ENCODE results near the gene PERCC1.

Gene PERCC1

GRCh38 chr16:1444730-1445517 lies 14.0 kb downstream of the PERCC1 start:
- no peaks in the 10 kb centered on the region for H3K27me3 Mint-ChIP-seq
- H3K4me1 Mint-ChIP-seq = peaks cover 2% of the 10 kb centered on the region
- peak; percentile 81 for ATAC-seq (ENCODE audit: low read depth)
- H3K27ac Mint-ChIP-seq = peak overlapping the region; percentile 97
- DNase-seq (ENCODE audit: low spot score in 2 of 2) = peak; percentile 64 to 76
- no peaks in the 10 kb centered on the region for H3K9me3 Mint-ChIP-seq
- H3K4me3 Mint-ChIP-seq = peak overlapping the region; percentile 80
- H3K36me3 Mint-ChIP-seq = peaks cover 4% of the 10 kb centered on the region

- H3K4me1 Mint-ChIP-seq = peaks cover 2% of the 10 kb centered on the region
- H3K36me3 Mint-ChIP-seq = peaks cover 2% of the 10 kb centered on the region
- peak overlapping the region; percentile 97 for H3K27ac Mint-ChIP-seq
- DNase-seq (ENCODE audit: low spot score in 2 of 2) (peak in 1 of 2 donors; percentile 23), ATAC-seq (ENCODE audit: low read depth) (peak; percentile 15)
- H3K9me3 Mint-ChIP-seq = no peaks in the 10 kb centered on the region
- no peak overlapping the region for H3K4me3 Mint-ChIP-seq
- H3K27me3 Mint-ChIP-seq = no peaks in the 10 kb centered on the region
Observed at GRCh38 chr16:1445518-1446203, 14.8 kb downstream of the PERCC1 start.

- Mint-ChIP-seq H3K4me3 (no peak overlapping the region), H3K4me1 (peaks cover 2% of the 10 kb centered on the region), H3K27me3 (no peaks in the 10 kb centered on the region), H3K36me3 (peaks cover 4% of the 10 kb centered on the region), H3K27ac (peak overlapping the region; percentile 97), H3K9me3 (no peaks in the 10 kb centered on the region)
- DNase-seq (ENCODE audit: low spot score in 2 of 2) (no peak), ATAC-seq (ENCODE audit: low read depth) (no peak)
Observed at GRCh38 chr16:1446296-1447080, 15.6 kb downstream of the PERCC1 start.

- peaks cover 2% of the 10 kb centered on the region for H3K4me1 Mint-ChIP-seq
- no peaks in the 10 kb centered on the region for H3K27me3 Mint-ChIP-seq
- H3K27ac Mint-ChIP-seq = no peak overlapping the region
- H3K9me3 Mint-ChIP-seq = no peaks in the 10 kb centered on the region
- H3K36me3 Mint-ChIP-seq = peaks cover 9% of the 10 kb centered on the region
- H3K4me3 Mint-ChIP-seq = no peak overlapping the region
- no peak for ATAC-seq (ENCODE audit: low read depth)
- no peak for DNase-seq (ENCODE audit: low spot score in 2 of 2)
Observed at GRCh38 chr16:1447965-1448364, 17.1 kb downstream of the PERCC1 start.

- Mint-ChIP-seq H3K36me3 (peaks cover 9% of the 10 kb centered on the region), H3K27ac (no peak overlapping the region), H3K4me3 (no peak overlapping the region), H3K27me3 (no peaks in the 10 kb centered on the region), H3K9me3 (no peaks in the 10 kb centered on the region), H3K4me1 (peaks cover 2% of the 10 kb centered on the region)
- no peak for DNase-seq (ENCODE audit: low spot score in 2 of 2)
- ATAC-seq (ENCODE audit: low read depth) = no peak
Observed at GRCh38 chr16:1448536-1449116, 17.7 kb downstream of the PERCC1 start.

GRCh38 chr16:1449201-1449788 lies 18.4 kb downstream of the PERCC1 start:
- H3K36me3 Mint-ChIP-seq = peaks cover 10% of the 10 kb centered on the region

GRCh38 chr16:1450218-1450617 lies 19.3 kb downstream of the PERCC1 start:
- ATAC-seq (ENCODE audit: low read depth) = no peak
- Mint-ChIP-seq H3K9me3 (no peaks in the 10 kb centered on the region), H3K27me3 (no peaks in the 10 kb centered on the region), H3K27ac (no peak overlapping the region), H3K4me1 (no peaks in the 10 kb centered on the region), H3K4me3 (no peak overlapping the region), H3K36me3 (peaks cover 10% of the 10 kb centered on the region)
- DNase-seq (ENCODE audit: low spot score in 2 of 2) = no peak

More at GRCh38 chr16:1449201-1449788, 18.4 kb downstream of the PERCC1 start:
- ATAC-seq (ENCODE audit: low read depth) = no peak
- Mint-ChIP-seq H3K4me3 (no peak overlapping the region), H3K27ac (peak overlapping the region; percentile 60), H3K4me1 (peaks cover 2% of the 10 kb centered on the region), H3K27me3 (no peaks in the 10 kb centered on the region), H3K9me3 (no peaks in the 10 kb centered on the region)
- DNase-seq (ENCODE audit: low spot score in 2 of 2) = no peak

- Mint-ChIP-seq H3K36me3 (peaks cover 10% of the 10 kb centered on the region), H3K9me3 (no peaks in the 10 kb centered on the region)
Observed at GRCh38 chr16:1450841-1451240, 20.0 kb downstream of the PERCC1 start.

GRCh38 chr16:1451702-1452392 lies 21.0 kb downstream of the PERCC1 start:
- DNase-seq (ENCODE audit: low spot score in 2 of 2) = no peak
- peaks cover 9% of the 10 kb centered on the region for H3K36me3 Mint-ChIP-seq
- H3K27ac Mint-ChIP-seq = no peak overlapping the region
- ATAC-seq (ENCODE audit: low read depth) = no peak
- H3K27me3 Mint-ChIP-seq = no peaks in the 10 kb centered on the region
- H3K4me3 Mint-ChIP-seq = no peak overlapping the region
- no peaks in the 10 kb centered on the region for H3K4me1 Mint-ChIP-seq
- no peaks in the 10 kb centered on the region for H3K9me3 Mint-ChIP-seq

More at GRCh38 chr16:1450841-1451240, 20.0 kb downstream of the PERCC1 start:
- no peaks in the 10 kb centered on the region for H3K27me3 Mint-ChIP-seq
- ATAC-seq (ENCODE audit: low read depth) (no peak), DNase-seq (ENCODE audit: low spot score in 2 of 2) (no peak)
- H3K4me1 Mint-ChIP-seq = no peaks in the 10 kb centered on the region
- no peak overlapping the region for H3K4me3 Mint-ChIP-seq
- no peak overlapping the region for H3K27ac Mint-ChIP-seq

GRCh38 chr16:1452530-1452929 lies 21.7 kb downstream of the PERCC1 start:
- Mint-ChIP-seq H3K4me3 (no peak overlapping the region), H3K9me3 (no peaks in the 10 kb centered on the region), H3K4me1 (no peaks in the 10 kb centered on the region), H3K27me3 (no peaks in the 10 kb centered on the region), H3K27ac (no peak overlapping the region), H3K36me3 (peaks cover 9% of the 10 kb centered on the region)
- ATAC-seq (ENCODE audit: low read depth) = no peak
- DNase-seq (ENCODE audit: low spot score in 2 of 2) = no peak

GRCh38 chr16:1453316-1453715 lies 22.4 kb downstream of the PERCC1 start:
- Mint-ChIP-seq H3K4me3 (no peak overlapping the region), H3K36me3 (peaks cover 11% of the 10 kb centered on the region), H3K27ac (no peak overlapping the region), H3K27me3 (no peaks in the 10 kb centered on the region), H3K4me1 (peaks cover 3% of the 10 kb centered on the region), H3K9me3 (no peaks in the 10 kb centered on the region)
- DNase-seq (ENCODE audit: low spot score in 2 of 2) (no peak), ATAC-seq (ENCODE audit: low read depth) (no peak)

- no peak overlapping the region for H3K27ac Mint-ChIP-seq
- H3K27me3 Mint-ChIP-seq = no peaks in the 10 kb centered on the region
- no peak for DNase-seq (ENCODE audit: low spot score in 2 of 2)
- H3K9me3 Mint-ChIP-seq = no peaks in the 10 kb centered on the region
- peaks cover 19% of the 10 kb centered on the region for H3K36me3 Mint-ChIP-seq
- peaks cover 12% of the 10 kb centered on the region for H3K4me1 Mint-ChIP-seq
- no peak overlapping the region for H3K4me3 Mint-ChIP-seq
- ATAC-seq (ENCODE audit: low read depth) = no peak
Observed at GRCh38 chr16:1454561-1454960, 23.7 kb downstream of the PERCC1 start.
